Activated gamma-delta T cell treated with anti-CD3 and anti-CD28 coated beads, Interleukin-2, amount 50 U/mL, for 16 hours (primary cell): ENCODE data around the gene TESMIN.

ENCODE experiments used
- DNase-seq: peaks from one replicate; pipeline ENCODE4 v3.0.0-alpha.2; 2020; ENCODE audit warnings: low read depth

TESMIN gene

DNA sequence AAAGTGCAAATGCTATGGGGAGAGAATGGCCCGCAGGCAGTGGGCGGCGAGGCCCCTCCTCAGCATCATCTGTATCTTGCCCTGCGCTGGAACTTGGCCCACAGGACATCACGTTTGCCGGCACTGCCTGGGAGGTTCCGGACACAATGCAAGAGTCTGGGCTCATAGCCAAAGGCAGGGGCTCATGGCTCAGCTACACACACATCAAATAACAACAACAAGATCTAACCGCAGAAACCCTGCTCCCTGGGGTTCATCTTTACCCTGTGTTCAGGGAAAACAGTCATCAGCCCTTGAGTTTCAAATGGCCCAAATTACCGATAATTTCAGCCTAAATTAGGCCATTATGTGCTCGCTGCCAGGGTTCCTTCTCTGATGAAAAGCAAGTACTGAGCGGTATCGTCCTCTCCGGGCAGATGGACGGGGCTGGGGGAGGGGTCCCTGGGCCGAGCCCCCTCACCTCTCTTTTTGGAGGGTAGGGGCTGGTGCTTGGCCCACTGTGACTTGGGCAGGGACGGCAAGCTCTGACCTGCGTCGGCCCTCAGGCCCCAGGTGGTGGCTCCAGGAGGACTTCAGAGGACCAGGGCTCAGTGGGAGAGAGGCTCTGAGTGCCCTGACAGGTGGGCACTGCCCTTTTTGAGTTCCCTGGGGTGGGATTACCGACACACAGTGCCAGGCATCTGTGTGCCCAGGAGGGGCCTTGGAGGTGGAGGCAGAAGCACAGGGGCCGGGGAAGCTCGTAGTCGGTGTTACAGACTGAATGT, 92.0 kb downstream of the TESMIN start:
- no peak for DNase-seq

DNA sequence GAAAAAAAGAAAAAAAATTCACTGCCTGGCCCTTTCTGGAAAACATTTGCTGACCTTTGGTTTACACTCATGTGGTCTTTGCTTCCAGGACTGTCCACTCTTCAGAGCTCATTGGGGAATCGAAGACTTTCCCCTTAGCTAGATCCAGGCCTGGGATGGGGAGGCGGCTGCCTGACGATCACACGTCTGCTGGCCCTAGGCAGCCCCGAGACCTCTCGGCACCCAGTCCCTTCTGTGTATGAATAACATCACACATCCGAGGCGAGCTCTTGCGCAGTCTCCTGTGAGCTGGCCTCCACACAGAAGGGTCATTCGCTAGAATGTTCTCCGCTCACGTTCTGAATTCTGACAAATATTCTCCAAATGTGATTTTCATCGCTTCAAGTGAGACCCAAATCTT, 92.7 kb downstream of the TESMIN start:
- DNase-seq = no peak

DNA sequence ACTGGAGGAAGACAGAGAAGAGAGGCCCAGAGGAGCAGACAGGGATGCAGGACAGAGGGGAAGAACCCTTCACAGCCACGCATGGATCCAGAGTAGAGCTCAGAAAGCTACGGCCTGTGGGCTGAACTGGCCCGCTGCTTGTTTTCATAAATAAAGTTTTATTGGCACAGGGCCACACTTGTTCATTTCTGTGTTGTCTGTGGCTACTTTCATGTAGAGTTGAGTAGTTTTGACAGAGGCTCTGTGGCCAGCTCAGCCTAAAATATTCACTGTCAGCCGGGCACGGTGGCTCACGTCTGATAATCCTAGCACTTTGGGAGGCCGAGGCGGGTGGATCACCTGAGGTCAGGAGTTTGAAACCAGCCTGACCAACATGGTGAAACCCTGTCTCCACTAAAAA, 93.2 kb downstream of the TESMIN start:
- no peak for DNase-seq
